HG03108 (cell line): ENCODE results near the gene ROBO2.

Experiments
- ATAC-seq: cut with Tn5 transposase; IDR thresholded peaks from one replicate; pipeline ENCODE4 v1.9.1; 2021; ENCODE audit warnings: moderate library complexity; ENCODE audit not compliant: unreplicated experiment

The ROBO2 gene

GRCh38 chr3:77467702-77468625, 428.1 kb downstream of the ROBO2 start:
- ATAC-seq = no peak

- ATAC-seq = no peak
Measured at GRCh38 chr3:77468626-77469020, 428.7 kb downstream of the ROBO2 start.

- no peak for ATAC-seq
Measured at GRCh38 chr3:77475507-77475906, 435.6 kb downstream of the ROBO2 start.

- no peak for ATAC-seq
Measured at GRCh38 chr3:77479021-77479420, 439.1 kb downstream of the ROBO2 start.

DNA sequence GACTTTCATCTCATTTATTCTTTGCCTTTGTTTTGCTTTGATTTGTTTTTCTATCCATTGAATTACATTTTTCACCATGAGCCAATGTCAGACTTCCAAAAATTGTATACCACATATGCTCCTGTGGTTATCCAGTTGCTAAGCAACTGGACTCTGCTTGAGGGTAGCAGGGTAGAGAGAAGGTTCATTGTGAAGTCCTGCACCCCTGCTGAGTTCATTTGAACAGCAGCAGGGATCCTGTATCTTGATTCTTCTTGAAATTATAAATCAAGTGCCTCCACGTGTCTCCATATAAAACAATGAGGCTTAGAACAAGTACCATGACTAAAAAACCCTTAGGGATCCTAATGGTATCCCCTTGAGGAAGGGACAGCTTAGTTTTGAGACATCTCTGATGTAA, 449.3 kb downstream of the ROBO2 start:
- ATAC-seq = no peak

GRCh38 chr3:77491961-77492360, 452.1 kb downstream of the ROBO2 start:
- ATAC-seq = no peak

DNA sequence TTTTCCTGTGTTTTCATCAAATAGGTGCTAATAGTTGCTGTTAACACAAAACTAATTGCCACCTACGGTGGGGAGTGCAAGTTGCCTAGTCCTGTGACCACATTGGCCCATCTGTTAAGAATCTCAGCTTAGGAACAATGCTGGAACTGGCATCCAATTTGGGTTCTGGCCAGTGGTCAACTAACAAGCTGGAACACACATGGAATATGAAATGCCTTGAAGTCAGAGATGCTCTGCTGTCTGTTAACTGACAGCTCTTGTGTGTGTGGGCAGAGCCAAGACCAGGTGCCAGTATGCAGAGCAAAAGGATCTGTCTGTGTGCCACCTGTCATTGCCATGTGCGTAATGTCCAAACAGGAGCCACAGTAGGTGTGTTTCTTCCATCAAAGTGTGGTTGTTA, 460.8 kb downstream of the ROBO2 start:
- no peak for ATAC-seq

DNA sequence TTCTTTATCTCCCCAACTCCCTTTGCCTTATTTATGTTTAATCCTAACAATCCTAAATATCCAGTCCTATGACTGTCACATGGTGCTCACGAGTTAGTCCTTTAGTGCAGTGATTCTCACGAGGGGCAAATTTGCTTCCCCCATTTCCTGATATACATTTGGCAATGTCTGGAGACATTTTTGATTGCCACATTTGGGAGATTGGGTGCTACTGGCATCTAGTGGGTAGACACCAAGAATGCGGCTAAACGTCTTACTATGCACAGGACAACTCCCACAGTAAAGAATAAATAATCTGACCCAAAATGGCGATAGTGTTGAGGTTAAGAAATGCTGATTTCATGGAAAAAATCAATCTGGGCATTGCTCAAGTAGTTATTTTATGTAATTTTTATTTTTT, 466.5 kb downstream of the ROBO2 start:
- no peak for ATAC-seq

GRCh38 chr3:77513542-77513941, 473.6 kb downstream of the ROBO2 start:
- ATAC-seq = no peak

DNA sequence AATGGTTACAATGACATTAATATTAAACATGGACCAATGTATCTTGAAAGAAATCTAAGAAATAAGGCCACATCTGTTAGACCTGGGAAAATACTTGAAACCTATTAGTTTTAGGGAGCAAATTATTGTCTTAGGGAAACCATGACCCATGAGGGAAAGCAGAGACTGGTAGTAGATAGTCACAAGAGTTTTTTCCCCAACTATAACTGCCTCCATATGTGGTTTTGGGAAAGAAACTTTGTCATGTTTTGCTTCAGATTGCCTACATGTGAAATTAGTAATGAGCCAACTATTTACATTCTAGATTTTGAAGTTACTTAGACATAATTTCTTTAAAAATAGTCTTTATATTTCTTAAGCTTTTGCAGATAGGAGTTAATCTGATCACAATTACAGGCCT, 474.9 kb downstream of the ROBO2 start:
- ATAC-seq = no peak

GRCh38 chr3:77524463-77524862, 484.6 kb downstream of the ROBO2 start:
- ATAC-seq = no peak

- no peak for ATAC-seq
Measured at GRCh38 chr3:77524946-77525682, 485.2 kb downstream of the ROBO2 start.

- no peak for ATAC-seq
Measured at GRCh38 chr3:77526573-77527113, 486.7 kb downstream of the ROBO2 start.

- no peak for ATAC-seq
Measured at GRCh38 chr3:77529522-77529921, 489.6 kb downstream of the ROBO2 start.

- ATAC-seq = no peak
Measured at GRCh38 chr3:77530870-77531269, 491.0 kb downstream of the ROBO2 start.

- no peak for ATAC-seq
Measured at GRCh38 chr3:77535116-77535515, 495.2 kb downstream of the ROBO2 start.

GRCh38 chr3:77536038-77536775, 496.3 kb downstream of the ROBO2 start:
- no peak for ATAC-seq

DNA sequence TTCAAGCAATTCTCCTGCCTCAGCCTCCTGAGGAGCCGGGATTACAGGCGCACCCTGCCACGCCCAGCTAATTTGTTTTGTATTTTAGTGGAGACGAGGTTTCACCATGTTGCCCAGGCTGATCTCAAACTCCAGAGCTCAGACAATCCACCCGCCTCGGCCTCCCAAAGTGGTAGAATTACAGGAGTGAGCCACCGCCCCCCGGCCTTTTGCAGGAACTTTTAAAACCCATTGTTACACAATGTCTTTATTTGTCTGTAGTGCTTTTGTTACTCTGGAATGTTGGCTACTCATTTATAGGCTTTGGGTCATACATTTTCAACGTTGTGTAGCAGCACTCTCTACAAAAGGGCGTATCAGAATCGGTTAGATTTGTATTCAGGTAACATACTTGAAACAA, 499.1 kb downstream of the ROBO2 start:
- ATAC-seq = no peak

GRCh38 chr3:77539677-77540076, 499.8 kb downstream of the ROBO2 start:
- no peak for ATAC-seq

GRCh38 chr3:77541203-77541922, 501.5 kb downstream of the ROBO2 start:
- no peak for ATAC-seq

DNA sequence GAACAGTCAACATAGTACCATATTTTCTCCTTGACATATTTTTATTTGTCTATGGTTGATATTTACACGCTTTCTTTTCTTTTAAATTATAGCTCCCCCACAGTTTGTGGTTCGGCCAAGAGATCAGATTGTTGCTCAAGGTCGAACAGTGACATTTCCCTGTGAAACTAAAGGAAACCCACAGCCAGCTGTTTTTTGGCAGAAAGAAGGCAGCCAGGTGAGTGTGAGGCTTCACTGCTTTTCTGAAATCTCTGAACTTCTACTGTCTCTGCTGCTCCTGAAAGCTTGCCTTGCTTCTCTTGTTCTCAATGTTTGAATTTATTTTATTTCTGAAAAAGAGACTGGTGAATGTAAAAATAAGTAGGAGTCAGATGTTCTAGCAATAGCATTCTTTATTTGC, 506.3 kb downstream of the ROBO2 start:
- ATAC-seq = no peak
